HL-60/S4 (cell line): ENCODE results near the gene NDUFB11.

ENCODE experiments used
- in situ Hi-C: fragments of 300-500 bp; cut with MboI; formaldehyde crosslinking; loops from 2 replicates; pipeline ENCODE4 v1.14.3; 2022; ENCODE audit warnings: low sequenced_read_pairs

The NDUFB11 gene

GRCh38 chrX:47175588-47175980 is 31.1 kb upstream of the NDUFB11 start:
- in situ Hi-C loops, result no loop called here

GRCh38 chrX:47174846-47175587 is 30.5 kb upstream of the NDUFB11 start:
- in situ Hi-C loops, result no loop called here

- in situ Hi-C loops, result no loop called here
These were observed 29.9 kb upstream of the NDUFB11 start for GRCh38 chrX:47174376-47174775.

GRCh38 chrX:47172971-47173792 is 28.7 kb upstream of the NDUFB11 start:
- in situ Hi-C loops, result no loop called here

GRCh38 chrX:47172549-47172948 is 28.0 kb upstream of the NDUFB11 start:
- in situ Hi-C loops, result no loop called here

- in situ Hi-C loops, result no loop called here
These were observed 27.5 kb upstream of the NDUFB11 start for GRCh38 chrX:47171996-47172395.

- in situ Hi-C loops, result no loop called here
These were observed 26.6 kb upstream of the NDUFB11 start for GRCh38 chrX:47170861-47171692.

GRCh38 chrX:47169726-47170515 is 25.4 kb upstream of the NDUFB11 start:
- in situ Hi-C loops, result no loop called here

- in situ Hi-C loops, result no loop called here
These were observed 24.8 kb upstream of the NDUFB11 start for GRCh38 chrX:47169273-47169672.

- in situ Hi-C loops, result no loop called here
These were observed 24.1 kb upstream of the NDUFB11 start for GRCh38 chrX:47168495-47169073.

- in situ Hi-C loops, result no loop called here
These were observed 21.6 kb upstream of the NDUFB11 start for GRCh38 chrX:47166126-47166525.

GRCh38 chrX:47164420-47164819 is 19.9 kb upstream of the NDUFB11 start:
- in situ Hi-C loops, result no loop called here

- in situ Hi-C loops, result no loop called here
These were observed 18.6 kb upstream of the NDUFB11 start for GRCh38 chrX:47162927-47163583.

- in situ Hi-C loops, result no loop called here
These were observed 16.3 kb upstream of the NDUFB11 start for GRCh38 chrX:47160781-47161180.

- in situ Hi-C loops, result no loop called here
These were observed 14.3 kb upstream of the NDUFB11 start for GRCh38 chrX:47158781-47159180.

GRCh38 chrX:47158131-47158530 is 13.6 kb upstream of the NDUFB11 start:
- in situ Hi-C loops, result no loop called here

- in situ Hi-C loops, result no loop called here
These were observed 12.4 kb upstream of the NDUFB11 start for GRCh38 chrX:47156611-47157520.

- in situ Hi-C loops, result no loop called here
These were observed 6.9 kb upstream of the NDUFB11 start for GRCh38 chrX:47151435-47151834.

- in situ Hi-C loops, result no loop called here
These were observed 4.4 kb upstream of the NDUFB11 start for GRCh38 chrX:47148946-47149345.
